GM18505 (cell line): ENCODE results near the gene HES6.
"Not testable (repeated sequence)": the region's sequence is repeated elsewhere in the genome, so short reads cannot be mapped to it uniquely, and the experiment has no call there.

Experiments
- ATAC-seq: cut with Tn5 transposase; IDR thresholded peaks from one replicate; pipeline ENCODE4 v1.9.1; 2021; ENCODE audit not compliant: unreplicated experiment
- POLR2A ChIP-seq: IDR thresholded peaks from 4 replicates; pipeline ENCODE4 v1.6.1; 2011; ENCODE audit warnings: borderline replicate concordance; ENCODE audit not compliant: insufficient read depth, insufficient read length; ENCODE audit errors: extremely low read depth

HES6 gene

DNA sequence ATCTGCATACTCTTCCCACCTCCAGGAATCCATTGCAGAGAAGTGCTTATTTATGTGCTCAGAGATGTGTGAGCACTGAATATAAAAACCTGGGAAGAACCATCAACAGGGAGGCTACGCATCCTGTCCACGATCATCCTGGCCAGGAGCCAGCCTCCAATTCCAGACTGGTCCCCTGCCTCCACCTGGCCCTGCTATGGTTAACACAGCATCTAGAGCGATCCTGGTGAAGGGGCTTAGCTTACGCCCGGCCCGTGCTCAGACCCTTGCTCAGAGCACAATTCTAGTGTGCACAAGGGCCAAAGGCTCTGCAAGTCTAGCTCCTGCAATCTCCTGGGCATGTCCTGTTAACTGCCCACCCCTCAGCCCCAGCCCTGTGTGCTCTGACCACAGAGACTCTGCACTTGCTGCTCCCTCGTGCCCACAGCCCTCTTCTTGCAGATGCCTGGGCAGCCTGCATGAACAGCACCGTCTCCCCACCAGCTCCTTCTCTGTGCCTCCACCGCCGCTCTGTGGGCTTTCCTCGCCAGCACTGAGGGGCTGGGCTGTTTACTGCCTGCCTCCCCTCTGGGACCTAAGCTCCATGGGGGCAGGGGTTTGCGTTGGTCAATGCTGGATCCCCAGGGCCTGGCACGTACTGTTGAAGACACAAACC, 42.1 kb upstream of the HES6 start:
- ATAC-seq, result no peak
- no peak for TF ChIP-seq POLR2A

DNA sequence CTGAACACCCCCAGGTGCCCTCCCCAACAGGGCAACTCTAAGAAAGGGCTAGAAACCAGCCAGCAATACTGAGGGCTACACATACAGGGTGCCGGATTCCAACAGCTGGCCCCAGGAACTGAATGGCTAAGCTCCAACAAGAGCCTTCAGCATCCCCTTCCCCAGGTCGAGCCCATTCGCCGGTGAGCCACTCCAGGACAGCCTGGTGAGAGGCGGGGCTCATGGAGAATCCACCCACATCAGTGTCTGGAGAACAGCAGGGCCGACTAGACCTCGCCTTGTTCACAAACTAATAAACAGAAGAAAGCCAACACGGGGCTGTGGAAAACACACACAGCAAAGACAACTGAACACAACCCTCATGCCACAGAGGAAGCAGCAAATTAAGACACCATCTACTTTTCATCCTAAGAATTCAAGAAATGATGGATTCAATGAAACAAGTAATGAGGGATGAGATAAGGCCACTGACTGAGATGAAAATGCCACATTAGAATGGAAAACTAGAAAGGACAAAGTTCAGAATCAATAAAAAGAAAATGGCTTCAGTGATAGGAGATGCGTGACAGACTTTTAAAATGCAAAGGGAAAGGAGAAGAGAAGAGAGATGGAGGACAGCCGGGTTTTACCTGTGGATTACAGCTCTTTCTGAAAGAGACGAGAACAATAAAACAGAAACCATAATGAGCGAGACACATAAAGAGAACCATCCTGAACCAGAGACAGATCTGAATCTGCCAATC, 40.4 kb upstream of the HES6 start:
- no peak for TF ChIP-seq POLR2A
- no peak for ATAC-seq

DNA sequence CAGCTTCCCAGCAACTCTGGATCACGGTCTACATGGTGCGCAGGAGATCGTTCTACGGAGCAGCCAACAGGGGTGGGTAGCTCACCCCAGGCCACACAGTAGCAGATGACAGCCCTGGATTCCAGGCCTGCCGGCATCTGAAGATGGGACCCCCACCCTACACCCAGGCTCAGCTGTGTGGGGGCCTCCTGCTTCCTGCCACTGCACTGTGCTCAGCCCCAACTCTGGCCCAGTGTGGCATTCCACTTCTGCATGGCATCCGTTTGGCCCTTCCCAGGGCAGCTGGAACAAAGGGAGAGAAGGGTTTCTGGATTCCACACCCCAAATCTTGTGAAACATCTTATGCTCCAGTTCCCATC, 39.5 kb upstream of the HES6 start:
- TF ChIP-seq POLR2A, result no peak
- ATAC-seq, result no peak

DNA sequence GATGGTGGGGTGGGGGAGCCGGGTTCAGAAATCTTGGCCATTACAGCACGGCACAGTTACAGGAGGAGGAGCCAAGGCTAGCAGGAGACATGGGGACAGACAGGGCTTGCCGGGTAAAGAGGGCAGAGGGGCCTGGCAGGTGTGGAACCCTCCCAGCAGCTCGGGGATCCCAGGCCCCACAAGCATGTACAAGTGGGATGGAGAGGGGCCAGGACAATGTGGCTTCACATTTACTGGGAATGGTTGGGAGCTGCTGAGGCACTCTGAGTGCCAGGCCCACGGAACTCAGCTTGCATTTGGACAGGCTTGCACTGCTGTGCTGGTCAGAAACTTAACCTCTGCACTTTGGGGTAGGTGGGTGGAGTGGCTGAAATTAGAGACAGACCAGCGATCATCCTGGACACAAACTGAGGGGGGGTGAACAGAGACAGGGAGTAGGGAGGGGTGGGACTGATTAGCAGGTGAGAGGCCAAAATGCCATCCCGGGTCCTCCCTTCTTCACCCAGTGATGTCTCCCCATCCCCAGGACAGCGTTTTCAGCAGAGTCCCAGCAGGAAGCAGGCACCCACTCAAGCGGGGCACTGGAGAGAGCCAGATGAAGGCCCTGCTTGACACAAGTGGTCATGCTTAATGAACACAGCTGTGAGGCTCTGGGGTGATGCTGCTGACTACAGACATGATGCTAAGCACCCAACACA, 38.9 kb upstream of the HES6 start:
- TF ChIP-seq POLR2A, result no peak
- no peak for ATAC-seq

DNA sequence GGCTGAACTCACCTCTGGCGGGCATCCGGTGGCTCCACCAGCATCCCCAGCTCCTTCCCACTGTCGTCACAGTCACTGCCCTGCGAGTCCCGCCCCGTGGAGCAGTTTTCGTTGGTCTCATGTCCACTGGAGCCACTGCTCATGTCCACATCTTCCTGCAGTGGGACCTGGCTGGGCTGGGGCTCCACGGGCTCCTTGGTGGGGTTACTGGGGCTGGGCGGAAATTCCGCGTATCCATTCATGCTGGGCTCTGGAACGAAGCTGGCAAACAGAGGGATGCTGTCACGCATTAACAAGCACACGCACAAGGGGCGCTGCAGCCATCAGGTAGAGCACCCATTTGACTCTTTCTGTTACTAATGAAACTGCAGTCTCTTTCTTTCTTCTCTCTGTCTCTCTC, 37.9 kb upstream of the HES6 start:
- ATAC-seq, result no peak
- TF ChIP-seq POLR2A, result no peak

DNA sequence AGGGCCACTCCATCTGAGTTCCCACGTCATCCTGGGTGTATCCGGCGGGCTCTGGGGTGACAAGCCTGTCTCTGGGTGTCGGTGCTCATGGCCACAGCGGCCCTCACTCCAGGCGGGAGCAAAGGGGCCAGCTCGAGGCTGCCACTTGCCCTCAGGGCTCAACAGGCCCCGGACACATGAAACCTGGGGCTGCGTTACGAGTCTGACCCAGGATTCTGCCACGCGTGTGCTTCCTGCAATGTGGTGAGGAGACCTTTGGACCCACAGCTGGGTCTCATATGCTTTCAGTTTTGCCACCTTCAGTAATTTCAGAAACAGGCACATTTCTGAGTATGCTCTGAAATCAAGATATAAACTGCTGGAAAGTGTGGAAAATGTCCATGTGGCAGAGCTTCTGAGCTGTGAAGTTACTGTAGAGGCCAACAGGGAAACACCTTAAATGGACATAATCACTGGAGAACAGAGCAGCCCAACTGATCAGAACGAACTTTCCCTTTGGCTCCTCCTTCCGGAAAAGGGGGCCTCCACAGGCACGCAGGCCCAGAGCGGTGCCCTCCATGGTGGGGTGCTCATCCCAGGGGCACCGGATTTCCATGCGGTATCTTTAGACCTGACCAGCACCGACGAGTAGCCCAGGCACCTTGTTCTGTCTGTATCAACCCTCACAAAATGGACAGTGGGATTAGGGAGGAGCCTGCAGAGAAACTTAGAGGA, 34.5 kb upstream of the HES6 start:
- ATAC-seq, result no peak

DNA sequence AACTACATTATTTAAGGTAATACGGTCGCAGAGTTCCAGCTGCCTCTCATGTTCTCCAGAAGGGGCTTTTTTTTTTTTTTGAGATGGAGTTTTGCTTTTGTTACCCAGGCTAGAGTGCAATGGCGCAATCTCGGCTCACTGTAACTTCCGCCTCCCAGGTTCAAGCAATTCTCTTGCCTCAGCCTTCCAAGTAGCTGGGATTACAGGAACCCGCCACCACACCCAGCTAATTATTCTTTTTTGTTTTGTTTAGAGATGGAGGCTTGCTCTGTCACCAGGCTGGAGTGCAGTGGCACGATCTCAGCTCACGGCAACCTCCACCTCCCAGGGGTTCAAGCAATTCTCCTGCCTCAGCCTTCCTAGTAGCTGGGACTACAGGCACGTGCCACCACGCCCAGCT, 33.6 kb upstream of the HES6 start:
- not testable (repeated sequence) for ATAC-seq

More for the DNA sequence above, 34.5 kb upstream of the HES6 start:
- TF ChIP-seq POLR2A, result no peak

DNA sequence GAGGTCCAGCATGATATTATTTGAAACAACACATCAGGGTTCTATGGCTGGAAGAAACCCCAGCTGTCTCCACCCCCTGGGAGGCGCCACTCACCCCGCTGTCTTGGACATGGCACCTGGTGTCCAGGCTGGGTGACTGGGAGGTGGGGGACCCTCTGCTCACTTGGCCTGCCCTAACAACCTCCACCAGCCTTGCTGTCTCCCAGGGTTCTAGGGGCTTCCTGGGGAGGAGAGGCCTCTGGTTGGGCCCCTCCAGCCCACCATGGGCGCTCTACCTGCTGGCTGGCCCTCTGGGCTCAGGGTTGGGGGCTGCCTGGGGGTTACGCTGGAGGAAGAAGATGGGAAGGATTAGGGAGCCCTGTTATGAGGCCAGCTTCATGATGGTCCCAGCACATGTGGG, 32.3 kb upstream of the HES6 start:
- no peak for ATAC-seq
- TF ChIP-seq POLR2A, result no peak

DNA sequence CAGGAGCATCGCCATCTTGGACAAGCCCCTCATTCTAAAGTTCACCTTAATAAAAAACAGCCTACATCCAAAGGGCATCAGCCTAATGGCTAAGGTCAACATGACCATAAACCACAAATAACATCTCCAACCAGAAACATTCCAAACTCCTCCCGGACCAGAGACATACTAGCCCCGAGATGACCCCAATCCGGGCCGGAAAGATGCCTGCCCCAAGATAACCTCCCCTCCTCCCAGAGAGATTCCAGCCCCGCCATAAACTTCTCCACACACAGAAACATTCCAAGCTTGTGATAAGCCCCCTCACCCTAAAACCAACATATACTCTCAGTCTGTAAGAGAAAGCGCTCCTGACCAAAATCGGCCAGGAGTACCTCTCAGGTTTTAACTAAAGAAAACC, 31.8 kb upstream of the HES6 start:
- not testable (repeated sequence) for ATAC-seq

DNA sequence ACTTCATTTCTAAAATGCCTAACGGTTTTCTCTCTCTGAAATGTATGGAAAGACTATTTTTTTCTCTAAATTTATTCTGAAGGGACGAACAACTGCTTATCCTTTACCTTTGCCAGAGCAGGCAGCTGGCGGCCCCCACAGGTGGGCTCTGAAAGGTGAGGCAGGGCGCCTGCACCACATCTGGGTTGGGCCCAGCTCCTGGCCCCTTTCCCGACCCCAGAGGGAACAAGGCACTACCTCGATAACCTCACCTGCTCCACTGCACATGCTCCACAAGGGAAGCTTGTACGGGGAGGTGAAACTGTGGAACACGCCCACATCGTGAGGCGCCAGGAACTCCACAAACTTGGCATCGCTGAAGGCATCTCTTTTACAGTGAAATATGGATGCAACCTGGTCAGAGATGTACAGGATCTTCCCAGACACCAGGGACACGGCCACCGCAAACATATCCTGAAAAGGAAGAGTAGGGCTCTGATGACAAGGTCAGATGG, 31.3 kb upstream of the HES6 start:
- no peak for ATAC-seq
- no peak for TF ChIP-seq POLR2A

DNA sequence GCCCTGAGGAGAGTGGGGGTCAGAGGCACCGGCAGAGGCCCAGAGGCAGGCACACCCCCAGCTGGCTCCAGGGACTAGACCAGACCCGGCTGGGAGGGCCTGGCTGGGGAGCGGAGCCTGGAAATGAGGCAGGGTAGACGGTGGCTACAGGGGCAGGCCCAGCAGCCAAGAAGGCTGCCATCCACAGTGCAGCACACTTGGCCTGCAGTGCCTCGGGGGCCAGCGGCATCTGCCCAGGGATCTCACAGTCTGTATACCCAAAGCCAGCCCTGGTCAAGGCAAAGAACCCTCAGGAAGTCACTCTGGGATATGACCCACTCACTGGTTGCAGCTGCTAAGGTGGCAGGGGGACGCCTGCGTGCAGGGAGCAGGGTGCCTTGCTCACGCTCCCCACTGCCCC, 30.8 kb upstream of the HES6 start:
- TF ChIP-seq POLR2A, result no peak
- no peak for ATAC-seq

DNA sequence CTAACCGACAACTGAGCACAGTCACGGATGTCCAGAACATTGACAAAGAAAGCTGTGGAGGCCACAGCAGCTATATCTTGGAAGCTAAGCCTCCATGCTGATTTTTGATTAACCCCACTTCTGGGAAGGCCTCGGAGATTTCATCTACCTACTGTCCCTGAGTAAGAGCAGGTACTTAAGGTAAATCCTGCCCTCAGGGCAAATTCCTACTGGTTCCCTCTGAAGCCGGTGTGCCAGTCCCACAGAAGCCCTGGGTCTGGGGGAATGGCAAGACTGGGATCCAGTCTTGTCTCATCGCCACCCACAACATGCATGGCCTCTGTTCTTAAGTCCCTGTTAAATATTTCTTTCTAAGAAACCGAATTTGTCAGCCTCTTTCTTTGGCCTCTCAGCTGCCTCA, 29.9 kb upstream of the HES6 start:
- ATAC-seq, result no peak

DNA sequence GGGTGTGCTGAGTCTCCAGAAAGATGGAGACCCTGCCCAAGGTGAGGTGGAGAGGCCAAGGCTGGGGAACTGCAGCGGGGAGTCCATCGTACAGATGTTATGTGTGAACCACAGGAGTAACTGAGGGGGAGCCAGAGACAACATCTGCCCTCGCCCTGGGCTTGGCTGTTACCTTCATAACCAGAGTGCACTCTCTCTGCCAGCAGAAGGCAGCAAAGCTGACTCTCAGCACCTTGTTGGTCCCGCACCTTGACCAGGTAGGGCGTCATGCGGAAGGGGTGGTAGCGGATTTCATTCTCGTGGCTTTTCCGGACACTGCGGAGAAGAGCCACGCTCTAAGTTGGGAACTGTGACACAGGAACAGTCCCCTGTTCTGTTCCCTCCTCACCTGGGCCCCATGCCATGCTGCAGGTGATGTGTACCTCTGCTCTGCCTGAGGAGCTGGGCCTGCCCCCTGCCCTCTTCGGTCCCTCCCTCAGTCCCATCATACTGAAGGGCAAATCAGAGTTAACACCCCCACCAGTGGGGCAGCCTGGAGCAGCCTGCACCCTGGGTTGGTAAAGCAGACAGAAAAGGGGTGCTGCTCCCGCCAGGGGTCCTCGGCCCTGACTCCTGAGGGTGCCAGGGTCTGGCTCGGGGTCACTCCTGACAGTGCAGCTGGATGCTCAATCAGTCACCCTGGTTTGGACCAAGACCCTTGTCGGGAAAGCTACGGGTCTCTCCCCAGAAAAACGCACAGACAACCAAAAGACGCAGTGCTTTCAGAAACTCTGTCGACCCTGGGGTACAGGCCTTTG, 28.2 kb upstream of the HES6 start:
- ATAC-seq, result no peak
- TF ChIP-seq POLR2A, result no peak

More for the DNA sequence above, 29.9 kb upstream of the HES6 start:
- no peak for TF ChIP-seq POLR2A

DNA sequence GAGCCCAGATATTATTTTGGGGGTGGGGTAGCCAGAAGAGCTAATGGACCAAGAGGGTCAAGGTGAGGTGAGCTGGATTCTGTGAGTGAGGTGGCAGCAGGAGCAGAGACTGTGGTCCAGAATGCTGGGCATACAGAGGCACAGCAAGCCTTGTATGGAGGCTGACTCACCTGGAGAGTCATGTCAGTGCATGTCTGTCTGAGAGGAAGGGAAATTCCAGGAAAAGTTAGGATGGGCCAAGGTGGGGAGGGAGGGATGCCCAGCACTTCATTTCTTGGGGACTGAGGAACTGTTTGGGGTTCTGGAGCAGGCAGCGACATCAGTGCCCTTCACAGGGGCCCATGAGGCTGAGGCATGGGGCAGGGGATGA, 27.5 kb upstream of the HES6 start:
- TF ChIP-seq POLR2A, result no peak
- ATAC-seq, result no peak

DNA sequence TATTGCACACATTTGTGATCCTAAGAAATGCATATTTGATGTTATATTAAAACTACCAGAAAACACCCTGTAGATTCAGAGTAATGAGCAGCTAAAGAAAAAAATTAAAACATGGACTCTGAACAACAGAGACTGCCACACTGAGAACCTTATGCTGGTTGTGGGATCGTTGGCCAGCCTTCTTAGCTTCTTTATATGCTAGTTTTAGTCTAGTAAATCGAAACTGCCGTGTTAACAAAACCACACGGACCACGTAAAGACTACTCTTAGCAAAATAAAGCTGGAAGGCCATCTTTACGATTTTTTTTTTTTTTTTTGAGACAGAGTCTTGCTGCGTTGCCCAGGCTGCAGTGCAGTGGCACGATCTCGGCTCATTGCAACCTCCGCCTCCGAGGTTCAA, 25.8 kb upstream of the HES6 start:
- no peak for ATAC-seq
- TF ChIP-seq POLR2A, result no peak
